Measurements from ENCODE around the gene COLGALT1.
A peak's percentile ranks its signal among the peaks of the same experiment; 100 is the strongest.

COLGALT1 gene

DNA sequence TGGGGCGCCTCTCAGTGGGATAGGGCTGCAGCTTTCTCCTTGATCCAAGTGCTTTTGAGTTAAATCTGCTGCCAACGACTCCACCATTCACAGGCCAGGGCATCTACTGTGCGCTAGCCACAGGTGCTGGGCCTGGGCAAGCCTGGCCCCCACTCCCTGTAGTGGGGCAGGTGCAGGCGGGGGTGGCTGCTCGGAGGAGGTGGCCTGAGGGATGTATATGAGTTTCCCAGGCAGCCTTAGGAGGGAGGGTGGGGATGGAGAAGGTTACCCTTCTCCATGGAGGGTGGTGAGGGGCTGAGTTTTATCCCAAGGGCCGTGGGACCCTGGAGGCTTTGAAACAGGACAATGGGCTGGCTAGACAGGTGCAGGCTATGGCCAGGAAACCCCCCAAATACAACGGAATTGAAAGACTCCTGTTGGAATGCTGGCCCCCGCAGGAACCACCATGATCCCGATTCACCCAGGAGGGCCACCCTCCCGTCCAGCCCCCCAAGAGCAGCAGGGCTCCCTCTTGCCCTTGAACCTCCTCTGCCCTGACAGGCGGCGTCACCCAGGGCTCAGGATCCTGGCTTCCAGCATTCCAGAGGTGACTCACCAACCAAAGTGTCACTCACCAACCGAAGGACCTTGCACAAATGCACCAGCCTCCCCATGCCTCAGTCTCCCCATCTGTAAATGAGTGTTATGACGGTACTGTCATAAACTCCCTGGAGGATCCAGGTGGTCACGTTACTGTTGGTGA is 39.9 kb upstream of the COLGALT1 start:
- POLR2A ChIA-PET: no interaction called here
- Histone ChIP-seq H3K36me3 (ENCODE audit: control insufficient read depth in 2 of 2, insufficient read depth in 1 of 2, low read length in 2 of 2) (peaks cover 9 to 15% of the 10 kb centered on the region in 2 experiments), H3K9me3 (ENCODE audit: control insufficient read depth, insufficient read depth, low read depth, low read length) (no peaks in the 10 kb centered on the region; the same call in 1 of the 2 replicates), H3K4me3 (ENCODE audit: low read depth, low read length) (no peak overlapping the region), H3K27ac (ENCODE audit: extremely low read depth, low read depth, low read length) (no peak overlapping the region), H3K4me1 (ENCODE audit: control insufficient read depth, insufficient read depth, low read length) (no peaks in the 10 kb centered on the region)
- CTCF ChIA-PET: interaction anchor here (1.2 kb wide), 1 partner anchor 20 kb away, joined by 5 read pairs; no protein-coding TSS in a partner anchor
- TF ChIP-seq ZNF302 (tag by site-specific recombination; IDR thresholded peaks at IDR 0.05; ENCODE audit: low read depth): no peak
- TF ChIP-seq ZNF169 (tag by site-specific recombination; IDR thresholded peaks at IDR 0.05): no peak
- 0 out of 2 replicates have a peak, but pooled peaks have one; percentile 24 for TF ChIP-seq ZFP3 (tag by site-specific recombination; IDR thresholded peaks at IDR 0.05; ENCODE audit: low read depth)
- no peak for TF ChIP-seq HOXA7 (CRISPR knock-in tag; IDR thresholded peaks at IDR 0.05; ENCODE audit: borderline replicate concordance)

DNA sequence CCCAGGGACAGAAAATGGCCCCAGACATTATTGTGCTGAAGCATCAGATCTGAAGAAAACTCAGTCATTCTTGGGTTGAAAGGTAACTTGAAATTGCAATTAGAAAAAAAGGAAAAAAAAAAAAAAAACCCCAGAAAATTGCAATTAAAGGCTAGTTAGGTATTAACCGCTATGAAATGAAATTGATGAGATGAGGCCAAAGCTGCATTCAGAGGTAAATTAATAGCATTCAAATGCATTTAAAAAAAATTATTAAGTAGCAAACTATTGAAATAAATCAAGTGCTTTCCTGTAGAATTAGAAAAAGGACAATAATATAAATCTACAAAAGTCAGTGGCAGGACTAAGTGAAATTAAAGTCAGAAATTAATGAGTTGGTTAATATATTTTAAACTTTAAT is 37.6 kb upstream of the COLGALT1 start:
- CTCF ChIA-PET: interaction anchor here (0.7 to 1.3 kb wide), 3 partner anchors 22 to 93 kb away, joined by 3 to 4 read pairs (median 4); no protein-coding TSS in a partner anchor
- H3K4me1 ChIP-seq (ENCODE audit: control insufficient read depth, insufficient read depth, low read length): no peaks in the 10 kb centered on the region
- peaks cover 9 to 19% of the 10 kb centered on the region in 2 experiments for H3K36me3 ChIP-seq (ENCODE audit: control insufficient read depth in 2 of 2, insufficient read depth in 1 of 2, low read length in 2 of 2)
- H3K27ac ChIP-seq (ENCODE audit: extremely low read depth, low read depth, low read length): no peak overlapping the region
- no peak for TF ChIP-seq ZNF555 (tag by site-specific recombination; conservative IDR thresholded peaks at IDR 0.05)
- TF ChIP-seq ZNF2 (tag by site-specific recombination; IDR thresholded peaks at IDR 0.05): no peak
- no peak for TF ChIP-seq REPIN1 (tag by site-specific recombination; IDR thresholded peaks at IDR 0.05; ENCODE audit: low read depth)
- no peak for TF ChIP-seq ZNF302 (tag by site-specific recombination; IDR thresholded peaks at IDR 0.05; ENCODE audit: low read depth)
- no peak for TF ChIP-seq ZNF423 (tag by site-specific recombination; IDR thresholded peaks at IDR 0.05)
- TF ChIP-seq, protein P1, sequence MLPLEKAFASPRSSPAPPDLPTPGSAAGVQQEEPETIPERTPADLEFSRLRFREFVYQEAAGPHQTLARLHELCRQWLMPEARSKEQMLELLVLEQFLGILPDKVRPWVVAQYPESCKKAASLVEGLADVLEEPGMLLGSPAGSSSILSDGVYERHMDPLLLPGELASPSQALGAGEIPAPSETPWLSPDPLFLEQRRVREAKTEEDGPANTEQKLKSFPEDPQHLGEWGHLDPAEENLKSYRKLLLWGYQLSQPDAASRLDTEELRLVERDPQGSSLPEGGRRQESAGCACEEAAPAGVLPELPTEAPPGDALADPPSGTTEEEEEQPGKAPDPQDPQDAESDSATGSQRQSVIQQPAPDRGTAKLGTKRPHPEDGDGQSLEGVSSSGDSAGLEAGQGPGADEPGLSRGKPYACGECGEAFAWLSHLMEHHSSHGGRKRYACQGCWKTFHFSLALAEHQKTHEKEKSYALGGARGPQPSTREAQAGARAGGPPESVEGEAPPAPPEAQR (tag by site-specific recombination; IDR thresholded peaks at IDR 0.05): no peak
- no peak for TF ChIP-seq SALL2 (tag by site-specific recombination; IDR thresholded peaks at IDR 0.05; ENCODE audit: borderline replicate concordance)
- no peak for TF ChIP-seq ZNF416 (tag by site-specific recombination; IDR thresholded peaks at IDR 0.05)
- no peak for TF ChIP-seq ZXDB (tag by site-specific recombination; IDR thresholded peaks at IDR 0.05)
- 0 out of 2 replicates have a peak, but pooled peaks have one; percentile 6 for TF ChIP-seq KLF8 (tag by site-specific recombination; IDR thresholded peaks at IDR 0.05)
- no peak for TF ChIP-seq ZNF426 (tag by site-specific recombination; IDR thresholded peaks at IDR 0.05)
- TF ChIP-seq SETDB1 (IDR thresholded peaks at IDR 0.05; ENCODE audit: insufficient read length, low read length): peak; percentile 93
- TF ChIP-seq ZNF433 (tag by site-specific recombination; IDR thresholded peaks at IDR 0.05; ENCODE audit: low read depth): no peak
- TF ChIP-seq, protein P2, sequence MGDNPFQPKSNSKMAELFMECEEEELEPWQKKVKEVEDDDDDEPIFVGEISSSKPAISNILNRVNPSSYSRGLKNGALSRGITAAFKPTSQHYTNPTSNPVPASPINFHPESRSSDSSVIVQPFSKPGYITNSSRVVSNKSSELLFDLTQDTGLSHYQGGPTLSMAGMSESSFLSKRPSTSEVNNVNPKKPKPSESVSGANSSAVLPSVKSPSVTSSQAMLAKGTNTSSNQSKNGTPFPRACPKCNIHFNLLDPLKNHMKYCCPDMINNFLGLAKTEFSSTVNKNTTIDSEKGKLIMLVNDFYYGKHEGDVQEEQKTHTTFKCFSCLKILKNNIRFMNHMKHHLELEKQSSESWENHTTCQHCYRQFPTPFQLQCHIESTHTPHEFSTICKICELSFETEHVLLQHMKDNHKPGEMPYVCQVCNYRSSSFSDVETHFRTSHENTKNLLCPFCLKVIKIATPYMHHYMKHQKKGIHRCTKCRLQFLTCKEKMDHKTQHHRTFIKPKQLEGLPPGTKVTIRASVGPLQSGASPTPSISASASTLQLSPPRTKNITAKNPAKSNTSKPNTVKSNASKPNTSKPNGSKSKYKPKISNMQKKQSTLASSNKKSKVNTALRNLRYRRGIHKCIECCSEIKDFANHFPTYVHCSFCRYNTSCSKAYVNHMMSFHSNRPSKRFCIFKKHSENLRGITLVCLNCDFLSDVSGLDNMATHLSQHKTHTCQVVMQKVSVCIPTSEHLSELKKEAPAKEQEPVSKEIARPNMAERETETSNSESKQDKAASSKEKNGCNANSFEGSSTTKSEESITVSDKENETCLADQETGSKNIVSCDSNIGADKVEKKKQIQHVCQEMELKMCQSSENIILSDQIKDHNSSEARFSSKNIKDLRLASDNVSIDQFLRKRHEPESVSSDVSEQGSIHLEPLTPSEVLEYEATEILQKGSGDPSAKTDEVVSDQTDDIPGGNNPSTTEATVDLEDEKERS (tag by site-specific recombination; IDR thresholded peaks at IDR 0.05): no peak
- TF ChIP-seq BCL11B (tag by site-specific recombination; IDR thresholded peaks at IDR 0.05; ENCODE audit: low read depth): no peak
- H3K4me3 ChIP-seq (ENCODE audit: low read depth, low read length): no peak overlapping the region
- POLR2A ChIA-PET: no interaction called here
- H3K9me3 ChIP-seq (ENCODE audit: control insufficient read depth, insufficient read depth, low read depth, low read length): no peaks in the 10 kb centered on the region; the same call in 1 of the 2 replicates
